Measurements from ENCODE around the gene IPO11.

Gene IPO11

GRCh38 chr5:62431735-62432620 lies 19.4 kb downstream of the IPO11 start (continued):
- TF ChIP-seq, protein P1, sequence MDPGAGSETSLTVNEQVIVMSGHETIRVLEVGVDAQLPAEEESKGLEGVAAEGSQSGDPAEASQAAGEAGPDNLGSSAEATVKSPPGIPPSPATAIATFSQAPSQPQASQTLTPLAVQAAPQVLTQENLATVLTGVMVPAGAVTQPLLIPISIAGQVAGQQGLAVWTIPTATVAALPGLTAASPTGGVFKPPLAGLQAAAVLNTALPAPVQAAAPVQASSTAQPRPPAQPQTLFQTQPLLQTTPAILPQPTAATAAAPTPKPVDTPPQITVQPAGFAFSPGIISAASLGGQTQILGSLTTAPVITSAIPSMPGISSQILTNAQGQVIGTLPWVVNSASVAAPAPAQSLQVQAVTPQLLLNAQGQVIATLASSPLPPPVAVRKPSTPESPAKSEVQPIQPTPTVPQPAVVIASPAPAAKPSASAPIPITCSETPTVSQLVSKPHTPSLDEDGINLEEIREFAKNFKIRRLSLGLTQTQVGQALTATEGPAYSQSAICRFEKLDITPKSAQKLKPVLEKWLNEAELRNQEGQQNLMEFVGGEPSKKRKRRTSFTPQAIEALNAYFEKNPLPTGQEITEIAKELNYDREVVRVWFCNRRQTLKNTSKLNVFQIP (CRISPR knock-in tag; IDR thresholded peaks at IDR 0.05; ENCODE audit: borderline replicate concordance, low read depth): no peak
- TF ChIP-seq ESRRG (CRISPR knock-in tag; IDR thresholded peaks at IDR 0.05): no peak

DNA sequence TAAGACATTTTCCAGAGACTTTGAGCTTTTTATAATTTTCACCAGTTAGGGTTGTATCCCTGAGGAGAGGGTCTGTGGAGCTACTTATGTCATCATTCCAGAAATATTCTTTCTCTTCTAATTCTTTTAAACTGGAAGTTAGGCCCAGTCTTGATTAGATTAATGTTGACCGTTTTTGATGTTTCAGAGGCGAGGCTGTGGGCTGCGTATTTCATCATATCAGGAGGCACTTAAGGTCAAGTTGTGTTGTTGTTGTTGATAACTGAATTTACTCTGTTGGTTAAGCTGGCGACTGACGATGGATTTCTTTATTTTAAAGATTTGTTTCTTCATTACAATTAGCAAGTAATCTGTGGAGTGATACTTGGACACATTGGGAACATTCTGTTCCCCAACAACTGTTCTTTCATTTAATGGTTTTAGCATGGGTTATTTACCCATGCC lies 20.1 kb downstream of the IPO11 start:
- no peak for ATAC-seq
- TF ChIP-seq ESRRG (CRISPR knock-in tag; IDR thresholded peaks at IDR 0.05): no peak
- TF ChIP-seq TSHZ2 (CRISPR knock-in tag; IDR thresholded peaks at IDR 0.05): no peak
- peak; percentile 59 for TF ChIP-seq ISL1 (CRISPR knock-in tag; IDR thresholded peaks at IDR 0.05)
- TF ChIP-seq PPARA (CRISPR knock-in tag; IDR thresholded peaks at IDR 0.05; ENCODE audit: borderline replicate concordance): no peak
- TF ChIP-seq ZNF70 (CRISPR knock-in tag; IDR thresholded peaks at IDR 0.05): peak; percentile 90
- no peak for TF ChIP-seq ZC3H10 (CRISPR knock-in tag; IDR thresholded peaks at IDR 0.05)
- no peak for TF ChIP-seq CSDC2 (CRISPR knock-in tag; IDR thresholded peaks at IDR 0.05)
- TF ChIP-seq, protein P1 (CRISPR knock-in tag; IDR thresholded peaks at IDR 0.05; ENCODE audit: borderline replicate concordance, low read depth): no peak
- TF ChIP-seq TOX (CRISPR knock-in tag; IDR thresholded peaks at IDR 0.05; ENCODE audit: borderline replicate concordance): no peak
- TF ChIP-seq GLIS3 (CRISPR knock-in tag; IDR thresholded peaks at IDR 0.05): no peak
- no peak for TF ChIP-seq SNAI2 (CRISPR knock-in tag; IDR thresholded peaks at IDR 0.05)
- no peak for TF ChIP-seq ZNF8 (CRISPR knock-in tag; IDR thresholded peaks at IDR 0.05)
- TF ChIP-seq BACH2 (CRISPR knock-in tag; IDR thresholded peaks at IDR 0.05; ENCODE audit: borderline replicate concordance): no peak
- TF ChIP-seq RARB (CRISPR knock-in tag; IDR thresholded peaks at IDR 0.05): no peak

- no peak for TF ChIP-seq TSHZ2 (CRISPR knock-in tag; IDR thresholded peaks at IDR 0.05)
- TF ChIP-seq TOX (CRISPR knock-in tag; IDR thresholded peaks at IDR 0.05; ENCODE audit: borderline replicate concordance): no peak
- no peak for TF ChIP-seq ESRRG (CRISPR knock-in tag; IDR thresholded peaks at IDR 0.05)
- ATAC-seq: no peak
Measured at GRCh38 chr5:62448528-62448927, 36.0 kb downstream of the IPO11 start.

DNA sequence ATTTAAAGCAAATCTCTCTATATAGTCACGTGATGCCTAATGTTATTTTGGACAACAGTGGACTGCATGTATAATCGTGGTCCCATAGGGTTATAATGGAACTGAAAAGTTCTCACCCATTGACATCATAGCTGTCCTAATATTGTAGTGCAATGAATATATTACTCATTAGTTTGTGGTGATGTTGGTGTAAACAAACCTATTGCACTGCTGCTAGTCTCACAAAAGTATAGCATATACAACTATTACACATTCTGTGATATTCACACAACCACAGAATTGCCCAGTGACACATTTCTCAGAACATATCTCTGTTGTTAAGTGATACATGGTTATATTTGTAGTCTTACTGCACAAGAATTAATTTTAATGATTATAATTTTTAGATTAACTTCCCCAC lies 37.7 kb downstream of the IPO11 start:
- ATAC-seq: no peak
- TF ChIP-seq, protein P2, sequence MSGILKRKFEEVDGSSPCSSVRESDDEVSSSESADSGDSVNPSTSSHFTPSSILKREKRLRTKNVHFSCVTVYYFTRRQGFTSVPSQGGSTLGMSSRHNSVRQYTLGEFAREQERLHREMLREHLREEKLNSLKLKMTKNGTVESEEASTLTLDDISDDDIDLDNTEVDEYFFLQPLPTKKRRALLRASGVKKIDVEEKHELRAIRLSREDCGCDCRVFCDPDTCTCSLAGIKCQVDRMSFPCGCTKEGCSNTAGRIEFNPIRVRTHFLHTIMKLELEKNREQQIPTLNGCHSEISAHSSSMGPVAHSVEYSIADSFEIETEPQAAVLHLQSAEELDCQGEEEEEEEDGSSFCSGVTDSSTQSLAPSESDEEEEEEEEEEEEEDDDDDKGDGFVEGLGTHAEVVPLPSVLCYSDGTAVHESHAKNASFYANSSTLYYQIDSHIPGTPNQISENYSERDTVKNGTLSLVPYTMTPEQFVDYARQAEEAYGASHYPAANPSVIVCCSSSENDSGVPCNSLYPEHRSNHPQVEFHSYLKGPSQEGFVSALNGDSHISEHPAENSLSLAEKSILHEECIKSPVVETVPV (CRISPR knock-in tag; IDR thresholded peaks at IDR 0.05): no peak
- TF ChIP-seq ZC3H10 (CRISPR knock-in tag; IDR thresholded peaks at IDR 0.05) (no peak), ZNF70 (CRISPR knock-in tag; IDR thresholded peaks at IDR 0.05) (no peak), GLIS3 (CRISPR knock-in tag; IDR thresholded peaks at IDR 0.05) (no peak), PPARA (CRISPR knock-in tag; IDR thresholded peaks at IDR 0.05; ENCODE audit: borderline replicate concordance) (no peak), ZNF565 (CRISPR knock-in tag; conservative IDR thresholded peaks at IDR 0.05; ENCODE audit: low read depth) (no peak), CREB5 (CRISPR knock-in tag; IDR thresholded peaks at IDR 0.05; ENCODE audit: low read depth) (no peak), ESRRG (CRISPR knock-in tag; IDR thresholded peaks at IDR 0.05) (no peak), TOX (CRISPR knock-in tag; IDR thresholded peaks at IDR 0.05; ENCODE audit: borderline replicate concordance) (no peak), OSR1 (CRISPR knock-in tag; IDR thresholded peaks at IDR 0.05) (no peak), ISL1 (CRISPR knock-in tag; IDR thresholded peaks at IDR 0.05) (no peak), CSDC2 (CRISPR knock-in tag; IDR thresholded peaks at IDR 0.05) (no peak), BACH2 (CRISPR knock-in tag; IDR thresholded peaks at IDR 0.05; ENCODE audit: borderline replicate concordance) (no peak), RARB (CRISPR knock-in tag; IDR thresholded peaks at IDR 0.05) (no peak), TCF4 (CRISPR knock-in tag; IDR thresholded peaks at IDR 0.05; ENCODE audit: borderline replicate concordance) (no peak)
- TF ChIP-seq, protein P1 (CRISPR knock-in tag; IDR thresholded peaks at IDR 0.05; ENCODE audit: borderline replicate concordance, low read depth): no peak
